GM19193 (cell line): ENCODE results near the gene PLA2G2A.

Experiments used
- POLR2A ChIP-seq: IDR thresholded peaks from 4 replicates; pipeline ENCODE4 v1.6.1; 2011; ENCODE audit not compliant: insufficient read depth, insufficient read length; ENCODE audit errors: extremely low read depth

The PLA2G2A gene

GRCh38 chr1:19979494-19979977 lies at the start of gene PLA2G2A:
PLA2G2A (minus strand) TSS chr1:19979618; CDS start chr1:19978773, 845 bp downstream.
- no peak for TF ChIP-seq POLR2A

- no peak for TF ChIP-seq POLR2A
Observed at GRCh38 chr1:20028726-20029125, 49.3 kb upstream of the PLA2G2A start.

- TF ChIP-seq POLR2A = no peak
Observed at GRCh38 chr1:20028125-20028524, 48.7 kb upstream of the PLA2G2A start.

GRCh38 chr1:20017741-20018140 lies 38.3 kb upstream of the PLA2G2A start:
- TF ChIP-seq POLR2A = no peak

- TF ChIP-seq POLR2A = no peak
Observed at GRCh38 chr1:20014153-20014552, 34.7 kb upstream of the PLA2G2A start.

- no peak for TF ChIP-seq POLR2A
Observed at GRCh38 chr1:20010016-20010415, 30.6 kb upstream of the PLA2G2A start.

GRCh38 chr1:20009212-20009611 lies 29.8 kb upstream of the PLA2G2A start:
- no peak for TF ChIP-seq POLR2A

- no peak for TF ChIP-seq POLR2A
Observed at GRCh38 chr1:20008391-20008841, 29.0 kb upstream of the PLA2G2A start.

GRCh38 chr1:19990689-19991088 lies 11.3 kb upstream of the PLA2G2A start:
- no peak for TF ChIP-seq POLR2A

- TF ChIP-seq POLR2A = no peak
Observed at GRCh38 chr1:19988267-19989006, 9.0 kb upstream of the PLA2G2A start.

- no peak for TF ChIP-seq POLR2A
Observed at GRCh38 chr1:19987719-19988118, 8.3 kb upstream of the PLA2G2A start.

GRCh38 chr1:19981507-19982312 lies 2.3 kb upstream of the PLA2G2A start:
- TF ChIP-seq POLR2A = no peak

GRCh38 chr1:19981170-19981506 lies 1.7 kb upstream of the PLA2G2A start:
- no peak for TF ChIP-seq POLR2A

- no peak for TF ChIP-seq POLR2A
Observed at GRCh38 chr1:19980314-19980713, 896 bp upstream of the PLA2G2A start.

GRCh38 chr1:19978143-19978542 lies 1.3 kb downstream of the PLA2G2A start:
- TF ChIP-seq POLR2A = no peak

GRCh38 chr1:19976317-19977003 lies 3.0 kb downstream of the PLA2G2A start:
- no peak for TF ChIP-seq POLR2A
